Medulla oblongata (tissue), 1 donor: ENCODE results near the gene NXN.
A peak's percentile ranks its signal among the peaks of the same experiment; 100 is the strongest.
"Not testable (repeated sequence)": the region's sequence is repeated elsewhere in the genome, so short reads cannot be mapped to it uniquely, and the experiment has no call there.

Experiments used
- DNase-seq: peaks from one replicate; pipeline ENCODE4 v3.0.0-alpha.2; 2015; ENCODE audit errors: extremely low spot score

Gene NXN

DNA sequence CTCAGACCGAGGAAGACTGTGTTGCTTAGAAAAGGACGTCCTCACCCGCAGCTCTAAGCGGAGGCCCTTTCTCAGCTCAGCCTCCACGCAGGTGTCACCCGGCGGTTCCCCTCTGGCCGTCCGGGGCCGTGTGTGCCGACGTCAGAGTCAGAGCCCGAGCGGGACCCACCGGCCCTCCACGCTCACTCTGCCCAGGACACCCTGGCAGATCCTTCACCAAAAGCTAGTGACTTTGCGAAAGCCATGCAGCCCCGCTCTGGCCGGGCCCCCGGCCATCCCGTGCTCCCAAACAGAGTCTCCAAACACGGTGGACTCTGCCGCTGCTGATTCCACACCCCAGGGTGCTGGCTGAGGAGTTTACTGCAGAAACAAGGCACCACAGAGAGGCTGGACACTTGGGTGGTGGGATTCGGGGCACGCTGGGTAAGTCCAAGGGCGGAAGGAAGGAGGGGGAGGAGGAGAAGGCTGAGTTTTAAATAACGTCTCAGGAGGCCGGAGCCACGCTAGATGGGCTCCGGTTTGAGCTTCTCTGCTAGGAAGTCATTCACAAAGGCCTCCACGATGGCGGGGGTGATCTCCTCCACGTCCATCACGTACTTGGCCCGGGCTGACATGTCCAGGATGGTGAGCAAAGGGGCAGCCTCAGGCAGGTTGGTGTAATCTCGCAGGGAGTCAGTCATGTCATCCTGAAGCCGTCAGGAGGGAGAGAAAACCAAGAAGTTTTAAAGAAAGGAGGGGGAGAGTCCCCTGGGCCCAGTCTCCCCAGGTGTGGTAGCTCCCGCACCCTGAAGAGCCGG, 178.9 kb downstream of the NXN start:
- DNase-seq, result no peak

DNA sequence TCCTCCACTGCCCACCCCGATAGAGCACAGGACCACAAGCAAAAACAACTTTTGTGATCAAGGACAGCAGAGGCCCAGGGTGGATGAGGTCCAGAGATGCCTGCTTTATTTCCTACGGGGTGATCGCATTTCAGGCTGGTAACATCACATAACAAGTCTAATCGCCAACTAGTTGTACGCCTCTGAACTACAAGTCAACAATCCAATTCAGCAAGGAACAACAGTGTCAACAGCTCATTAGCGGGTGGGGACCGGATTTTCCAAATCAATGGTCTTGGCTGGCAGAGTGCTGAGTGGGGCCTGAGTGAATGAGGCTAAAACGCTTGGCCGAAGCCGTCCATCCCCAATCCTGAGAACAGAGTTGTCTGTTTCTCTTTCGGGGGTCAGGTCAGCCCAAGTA, 180.3 kb downstream of the NXN start:
- DNase-seq, result no peak

DNA sequence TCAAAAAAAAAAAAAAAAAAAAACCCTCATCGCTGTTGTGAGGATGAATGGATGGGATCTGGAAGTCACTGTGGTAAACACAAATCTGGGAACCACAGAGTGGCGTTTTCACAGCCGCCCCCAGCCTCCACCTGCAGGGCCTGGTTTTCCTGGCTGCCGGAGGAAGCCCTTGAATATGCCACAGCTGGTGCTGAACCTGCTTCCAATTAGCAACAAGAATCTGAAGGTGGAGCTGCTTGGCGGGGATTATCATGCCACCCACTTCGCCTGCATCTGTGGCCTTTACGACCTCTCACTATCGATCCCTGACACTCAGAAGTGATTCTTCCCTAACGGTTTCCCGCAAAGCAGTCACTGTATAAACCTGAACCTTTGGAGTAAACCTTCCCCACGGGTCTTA, 181.3 kb downstream of the NXN start:
- no peak for DNase-seq

DNA sequence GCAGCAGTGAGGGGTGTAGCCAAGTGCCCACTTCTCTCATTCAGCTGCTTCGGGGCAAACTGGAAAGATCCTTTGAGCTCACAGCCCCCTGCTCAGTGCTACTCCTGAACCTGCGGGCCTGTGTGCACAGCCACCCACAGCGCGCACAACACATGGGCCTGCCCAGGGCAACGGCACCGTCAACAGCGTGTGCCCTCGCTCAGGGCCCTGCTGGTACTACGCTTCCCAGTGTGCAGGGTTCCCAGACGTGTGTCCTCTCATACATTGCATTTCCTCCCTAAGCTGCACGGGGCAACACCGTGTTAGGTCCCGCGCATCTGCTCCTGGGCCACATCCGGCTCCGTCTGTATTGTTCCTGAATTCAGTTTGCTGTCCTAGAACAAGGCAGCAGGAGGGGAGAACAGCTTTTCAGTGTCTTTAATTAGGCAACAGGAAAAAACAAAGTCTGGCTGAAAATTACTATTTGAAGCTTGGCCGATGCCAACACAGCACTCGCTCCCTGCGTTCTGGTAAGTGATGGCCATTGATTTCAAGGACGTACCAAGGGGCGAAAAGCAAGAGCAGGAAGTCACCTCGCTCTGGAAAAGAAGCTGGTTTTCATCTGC, 182.2 kb downstream of the NXN start:
- DNase-seq, result no peak

DNA sequence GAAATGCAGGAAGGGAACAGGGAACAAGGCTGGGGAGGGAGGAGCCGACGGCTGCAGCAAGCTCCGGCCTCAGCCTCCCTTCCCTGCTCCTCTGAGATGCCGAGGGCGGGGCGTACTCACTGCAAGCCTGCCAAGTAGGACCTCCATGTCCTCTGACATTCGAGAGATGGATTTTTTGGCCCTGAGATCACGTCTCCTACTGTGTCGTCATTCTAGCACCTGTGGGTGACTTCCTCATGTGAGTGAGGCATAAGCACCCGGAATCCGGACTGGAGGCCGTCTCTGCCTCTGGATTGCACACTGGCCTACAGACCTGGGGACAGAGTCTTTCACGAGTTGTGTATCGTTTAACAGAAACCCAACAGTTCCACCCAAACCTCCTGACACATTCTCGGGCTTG, 183.0 kb downstream of the NXN start:
- no peak for DNase-seq

DNA sequence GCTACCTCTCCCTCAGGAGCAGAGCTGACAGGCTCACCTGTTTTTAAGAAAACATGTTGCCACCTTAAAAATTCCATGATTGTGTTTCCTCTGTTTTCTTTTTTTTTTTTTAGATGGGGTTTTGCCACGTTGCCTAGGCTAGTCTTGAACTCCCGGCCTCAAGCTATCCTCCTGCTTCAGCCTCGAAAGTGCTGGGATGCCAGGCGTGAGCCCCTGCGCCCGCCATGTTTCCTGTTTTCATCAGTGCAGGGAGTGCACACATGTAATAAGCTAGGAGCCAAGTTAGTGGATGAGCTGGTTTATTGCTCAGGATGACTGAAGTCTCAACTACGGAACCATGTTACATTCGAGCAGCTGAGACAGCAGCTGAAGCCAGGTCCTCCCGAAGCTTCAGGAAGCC, 183.9 kb downstream of the NXN start:
- DNase-seq, result no peak

DNA sequence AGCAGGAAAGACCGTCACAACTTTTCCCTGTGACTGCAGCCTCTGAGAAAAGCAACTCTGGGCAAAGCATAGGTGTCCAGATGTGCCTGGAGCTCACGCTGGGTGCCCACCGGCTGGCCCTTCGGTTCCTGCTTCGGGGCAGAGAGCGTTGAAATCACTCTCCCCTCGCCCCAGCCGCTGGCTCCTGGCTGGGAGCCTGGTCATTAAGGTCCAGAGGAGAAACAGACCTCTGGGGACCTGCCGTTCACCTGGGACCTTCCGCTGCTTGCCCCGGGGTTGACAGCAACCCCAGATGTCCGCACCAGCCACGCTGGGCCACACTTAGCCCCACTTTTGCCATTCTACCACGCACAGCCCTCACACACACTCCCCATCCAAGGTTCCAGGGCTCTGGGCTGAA, 184.3 kb downstream of the NXN start:
- DNase-seq, result no peak

DNA sequence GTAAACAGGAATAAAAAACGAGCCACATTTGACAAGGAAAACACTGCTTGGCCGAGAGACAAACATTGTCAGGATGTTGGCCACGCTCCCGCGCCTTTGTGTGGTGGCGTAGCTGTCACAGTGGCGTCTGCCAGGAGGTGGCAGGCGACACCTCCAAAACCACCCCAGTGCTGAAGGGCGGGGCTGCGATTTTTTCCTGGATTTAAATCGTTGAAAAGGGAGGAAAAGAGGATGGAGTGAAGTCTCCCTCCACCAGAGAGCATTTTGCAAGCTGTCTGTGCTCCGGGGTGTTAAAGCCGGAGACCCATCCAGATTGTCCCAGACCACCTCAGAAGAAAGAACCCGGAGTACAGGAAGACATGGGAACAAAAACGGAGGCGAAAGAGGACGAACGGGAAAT, 184.7 kb downstream of the NXN start:
- DNase-seq, result peak; percentile 93

DNA sequence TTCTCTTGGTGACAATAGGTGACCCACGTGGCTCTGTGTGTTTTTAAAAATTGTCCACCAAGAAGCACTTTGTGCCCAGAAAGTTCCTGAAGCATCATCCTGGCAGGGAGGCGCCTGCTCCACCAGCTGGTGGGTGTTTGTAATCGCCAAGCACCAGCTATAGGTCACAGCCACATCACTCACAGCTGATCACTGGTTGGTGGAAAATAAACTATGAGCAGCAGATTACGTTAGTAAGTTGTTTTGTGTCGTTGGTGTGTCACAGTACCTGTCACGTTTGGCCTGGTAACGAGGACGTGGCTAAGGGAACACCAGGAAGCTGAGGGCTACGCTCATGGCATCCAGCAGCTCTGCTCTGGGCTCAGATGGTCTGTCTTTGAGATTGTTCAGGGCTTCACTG, 187.3 kb downstream of the NXN start:
- no peak for DNase-seq

DNA sequence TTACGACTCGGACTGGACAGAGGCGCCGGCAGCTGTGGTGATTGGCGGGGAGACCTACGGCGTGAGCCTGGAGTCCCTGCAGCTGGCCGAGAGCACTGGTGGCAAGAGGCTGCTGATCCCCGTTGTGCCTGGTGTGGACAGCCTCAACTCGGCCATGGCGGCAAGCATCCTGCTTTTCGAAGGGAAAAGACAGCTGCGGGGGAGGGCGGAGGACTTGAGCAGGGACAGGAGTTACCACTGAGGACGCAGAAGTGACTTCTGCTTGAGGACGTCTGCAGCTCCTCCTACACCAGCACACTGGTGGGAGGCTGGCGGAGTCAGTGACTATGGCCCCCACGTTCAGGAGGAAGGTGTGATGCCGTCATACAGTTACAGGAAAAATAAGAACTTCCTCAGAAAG, 187.7 kb downstream of the NXN start:
- no peak for DNase-seq

DNA sequence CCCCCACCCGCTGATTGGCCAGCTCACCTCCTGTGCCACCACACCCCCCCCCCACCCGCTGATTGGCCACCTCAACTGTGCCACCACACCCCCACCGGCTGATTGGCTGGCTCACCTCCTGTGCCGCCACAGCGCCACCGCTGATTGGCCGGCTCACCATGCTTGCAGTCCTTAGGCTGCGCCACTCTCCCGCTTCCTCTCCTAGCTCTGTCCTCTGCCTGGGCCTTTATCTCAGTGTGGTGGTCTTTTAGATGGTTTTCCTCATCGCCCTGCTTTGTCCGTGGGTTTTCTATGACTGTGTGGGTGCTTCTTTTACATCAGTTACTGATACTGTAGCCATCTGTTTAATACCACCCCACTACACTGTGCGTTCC, 188.7 kb downstream of the NXN start:
- not testable (repeated sequence) for DNase-seq

DNA sequence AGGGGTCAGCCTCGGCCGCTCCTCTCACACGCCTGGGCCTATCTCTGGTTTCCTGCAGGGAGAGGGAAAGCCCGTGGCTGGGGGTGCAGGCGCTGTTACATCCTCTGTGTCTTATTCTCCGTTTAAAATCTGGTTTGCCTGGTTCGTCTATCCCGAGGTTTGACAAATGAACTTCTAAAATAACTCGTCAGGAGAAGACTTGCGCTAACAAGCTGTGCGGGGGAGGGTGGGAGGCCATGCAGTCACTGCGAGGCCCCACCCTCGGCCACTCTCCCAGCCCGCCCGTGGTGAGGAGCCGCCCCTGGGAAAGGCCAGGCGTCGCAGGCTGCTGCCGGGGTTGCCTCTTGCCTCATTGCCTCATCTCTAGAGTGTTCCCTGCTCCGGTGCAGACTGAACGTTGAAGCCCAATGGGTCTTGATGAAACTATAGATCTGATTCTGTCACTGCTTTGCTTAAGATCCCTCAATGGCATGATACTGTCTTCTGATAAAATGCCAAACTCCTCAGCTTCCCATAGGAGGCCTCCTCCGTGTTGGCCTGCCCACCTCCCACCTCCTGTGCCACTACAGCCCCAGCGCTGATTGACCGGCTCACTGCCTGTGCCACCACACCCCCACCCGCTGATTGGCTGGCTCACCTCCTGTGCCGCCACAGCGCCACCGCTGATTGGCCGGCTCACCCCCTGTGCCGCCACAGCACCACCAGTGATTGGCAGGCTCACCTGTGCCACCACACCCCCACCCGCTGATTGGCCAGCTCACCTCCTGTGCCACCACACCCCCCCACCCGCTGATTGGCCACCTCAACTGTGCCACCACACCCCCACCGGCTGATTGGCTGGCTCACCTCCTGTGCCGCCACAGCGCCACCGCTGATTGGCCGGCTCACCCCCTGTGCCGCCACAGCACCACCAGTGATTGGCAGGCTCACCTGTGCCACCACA, 189.4 kb downstream of the NXN start:
- not testable (repeated sequence) for DNase-seq

DNA sequence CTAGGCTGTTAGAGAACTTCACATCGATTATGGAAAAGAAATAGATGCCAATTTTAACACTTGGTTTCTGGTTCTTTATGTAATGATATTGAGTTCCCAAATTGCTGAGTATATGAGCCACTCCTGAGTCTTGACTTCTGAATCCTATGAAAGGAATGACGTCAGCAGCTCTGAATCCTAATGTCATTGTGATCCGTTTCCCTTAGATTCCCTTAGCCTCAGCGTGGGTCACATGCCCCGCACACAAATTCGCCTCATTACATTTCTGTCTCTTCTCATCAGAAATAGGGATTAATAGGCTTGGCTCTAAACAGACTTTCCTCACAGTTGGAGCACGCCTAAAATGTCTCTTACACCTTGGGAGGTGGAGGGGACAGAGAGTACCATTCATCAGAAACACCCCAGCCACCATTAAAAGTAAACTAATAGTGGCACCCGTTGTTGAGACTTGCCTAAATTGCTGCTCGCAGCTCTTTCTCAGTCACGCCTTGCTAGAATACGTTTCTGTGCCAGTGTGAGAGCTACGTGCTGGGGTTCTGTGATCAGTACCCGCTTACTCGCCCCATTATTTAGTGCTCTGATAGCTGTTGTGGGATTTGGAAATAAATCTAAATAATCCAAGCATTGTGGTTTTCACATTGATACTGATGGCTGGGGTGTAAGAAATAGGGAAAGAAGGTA, 190.3 kb downstream of the NXN start:
- DNase-seq, result no peak

DNA sequence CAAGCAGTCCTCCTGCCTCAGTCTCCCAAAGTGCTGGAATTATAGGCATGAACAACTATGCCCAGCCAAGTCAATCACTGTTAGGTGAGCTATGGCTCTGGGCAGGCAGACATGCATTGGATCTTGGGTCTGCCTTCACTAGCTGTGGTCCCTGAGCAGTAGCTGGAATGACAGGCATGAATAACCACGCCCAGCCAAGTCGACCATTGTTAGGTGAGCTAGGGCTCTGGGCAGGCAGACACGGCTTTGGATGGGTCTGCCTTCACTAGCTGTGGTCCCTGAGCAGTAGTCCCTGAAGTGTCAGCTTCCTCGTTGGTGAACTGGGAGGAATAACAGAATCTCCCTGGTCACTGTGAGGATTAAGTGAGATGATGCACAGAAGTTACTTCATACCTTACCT, 191.0 kb downstream of the NXN start:
- no peak for DNase-seq

DNA sequence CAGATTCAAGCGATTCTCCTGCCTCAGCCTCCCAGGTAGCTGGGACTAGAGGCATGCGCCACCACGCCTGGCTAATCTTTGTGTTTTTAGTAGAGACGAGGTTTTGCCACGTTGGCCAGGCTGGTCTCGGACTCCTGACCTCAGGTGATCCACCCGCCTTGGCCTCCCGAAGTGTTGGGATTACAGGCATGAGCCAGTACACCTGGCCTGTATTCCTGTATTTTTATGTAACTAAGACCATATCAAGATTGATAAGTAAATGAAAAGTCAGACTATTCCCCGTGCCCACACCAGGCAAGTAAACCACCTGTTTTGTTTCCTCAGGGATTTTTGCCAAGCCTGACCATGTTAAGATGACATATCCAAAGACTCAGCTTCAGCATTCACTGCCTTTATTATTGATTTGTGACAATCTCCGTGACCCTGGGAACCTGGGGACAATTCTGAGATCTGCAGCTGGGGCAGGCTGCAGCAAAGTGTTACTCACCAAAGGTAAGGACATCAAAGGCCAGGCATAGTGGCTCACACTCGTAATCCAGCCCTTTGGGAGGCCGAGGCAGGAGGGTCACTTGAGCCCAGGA, 191.8 kb downstream of the NXN start:
- no peak for DNase-seq

DNA sequence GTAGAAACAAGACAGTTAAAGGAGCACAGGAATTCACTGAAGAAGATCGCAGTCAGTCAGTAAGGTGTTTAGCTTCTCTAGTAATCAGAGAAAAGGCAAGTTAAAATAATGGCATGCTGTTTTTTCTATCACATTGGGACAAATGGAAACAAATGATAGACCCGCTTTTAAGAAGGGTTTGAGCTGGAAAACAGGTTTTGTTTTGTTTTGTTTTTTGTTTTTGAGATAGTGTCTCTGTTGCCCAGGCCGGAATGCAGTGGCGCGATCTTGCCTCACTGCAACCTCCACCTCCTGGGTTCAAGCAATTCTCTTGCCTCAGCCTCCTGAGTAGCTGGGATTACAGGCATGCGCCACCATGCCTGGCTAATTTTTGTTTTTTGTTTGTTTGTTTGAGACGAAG, 193.7 kb downstream of the NXN start:
- not testable (repeated sequence) for DNase-seq

DNA sequence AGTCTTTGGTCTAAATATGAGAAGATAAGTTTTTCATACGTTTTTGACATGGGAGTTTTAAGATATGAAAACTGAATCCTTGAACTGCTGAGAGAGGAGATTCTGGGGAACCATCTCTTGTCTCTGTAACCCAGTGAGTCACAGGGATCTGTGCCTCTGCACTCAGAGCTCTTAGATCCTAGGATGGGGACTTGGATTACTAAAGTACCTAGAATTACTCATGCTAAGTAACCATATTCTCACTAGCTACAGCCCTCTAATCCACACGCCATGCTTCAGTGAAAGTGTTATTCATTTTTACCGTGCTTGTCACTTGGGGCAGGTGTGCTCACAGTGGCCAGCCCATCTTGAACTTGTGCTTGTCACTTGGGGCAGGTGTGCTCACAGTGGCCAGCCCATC, 195.4 kb downstream of the NXN start:
- no peak for DNase-seq

DNA sequence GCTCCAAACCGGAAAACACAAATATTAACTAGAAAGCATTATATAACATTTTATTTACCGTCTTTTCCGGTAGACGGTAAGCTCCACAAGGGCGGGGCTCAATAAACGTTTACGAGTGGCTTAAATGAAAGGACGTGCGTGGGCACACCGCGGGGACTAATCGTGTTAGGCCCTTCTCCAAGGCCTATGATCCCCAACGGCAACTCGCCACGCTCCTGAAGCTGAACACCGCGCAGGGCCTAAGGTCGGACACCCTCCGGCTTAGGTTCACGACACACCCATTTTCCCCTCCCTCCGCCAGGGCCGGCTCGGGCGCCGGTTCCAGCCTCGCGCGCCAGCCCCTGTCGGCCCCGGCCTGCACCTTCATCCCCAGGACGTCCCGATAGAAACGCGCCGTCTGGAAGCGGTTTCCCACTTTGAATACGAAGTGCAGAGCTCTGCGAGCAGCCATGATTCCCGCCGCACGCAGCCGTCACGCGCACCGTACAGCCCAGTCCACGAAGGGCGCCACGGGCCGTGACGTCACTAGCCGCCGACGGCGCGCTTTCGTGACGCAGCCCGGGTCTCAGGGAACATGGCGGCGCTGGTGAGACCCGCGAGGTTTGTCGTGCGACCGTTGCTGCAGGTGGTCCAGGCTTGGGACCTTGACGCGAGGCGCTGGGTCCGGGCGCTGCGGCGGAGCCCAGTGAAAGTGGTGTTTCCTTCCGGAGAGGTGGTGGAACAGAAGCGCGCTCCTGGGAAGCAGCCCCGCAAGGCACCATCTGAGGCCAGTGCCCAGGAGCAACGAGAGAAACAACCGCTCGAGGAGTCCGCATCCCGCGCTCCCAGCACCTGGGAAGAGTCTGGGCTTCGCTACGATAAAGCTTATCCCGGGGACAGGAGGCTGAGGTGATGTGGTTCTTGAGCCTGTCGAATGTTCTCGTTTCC, 197.5 kb downstream of the NXN start, which contains the start of the genes GLOD4 and MRM3:
Gene GLOD4, minus strand, starts transcription at position 476 of the 927 bp plus-strand sequence. Its CDS starts 25 bp downstream, at position 451.
Gene MRM3, plus strand, starts transcription at position 549 of the 927 bp plus-strand sequence. Its CDS starts 26 bp downstream, at position 575.
- peak; percentile 91 for DNase-seq

DNA sequence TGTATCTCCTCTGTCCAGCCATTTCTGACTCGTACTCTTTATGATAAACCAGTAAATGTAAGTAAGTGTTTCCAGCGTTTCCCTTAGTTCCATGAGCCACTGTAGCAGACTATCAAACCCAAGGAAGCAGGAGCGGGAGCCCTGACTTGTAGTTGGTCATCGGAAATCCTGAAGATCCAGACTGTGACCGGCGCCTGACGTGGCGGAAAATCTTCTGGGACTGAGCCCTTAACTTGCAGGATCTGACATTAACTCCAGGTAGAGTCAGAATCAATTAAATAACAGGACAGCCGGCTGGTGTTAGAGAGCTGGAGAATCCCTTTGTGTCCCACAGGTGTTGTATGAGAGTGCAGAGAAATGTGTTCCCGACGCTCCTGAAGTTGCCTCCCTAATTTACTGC, 201.5 kb downstream of the NXN start:
- no peak for DNase-seq

DNA sequence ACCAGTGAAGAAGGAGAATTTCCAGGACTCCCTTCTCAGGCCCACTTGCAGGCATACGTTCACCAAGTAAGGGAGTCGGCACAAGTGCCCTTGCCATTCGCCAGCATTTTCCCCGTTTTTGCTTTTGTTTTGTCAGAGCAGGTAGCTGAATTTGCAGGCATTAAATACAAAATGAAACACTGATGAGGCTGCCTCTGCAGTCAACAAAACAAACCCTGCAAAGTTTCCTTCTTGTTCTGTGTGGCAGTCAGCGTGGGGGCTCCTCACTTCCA, 205.3 kb downstream of the NXN start:
- no peak for DNase-seq
